Coronary artery (tissue), 2 donors: ENCODE measurements around the gene TBC1D2B.

ENCODE experiments used
- DNase-seq: peaks from one replicate; pipeline ENCODE4 v3.0.0-alpha.2; 2017; ENCODE audit warnings: low spot score
- H3K27ac ChIP-seq, 2 donors: fragments of 200-600 bp; sonication (generic); one replicate each; pipeline ENCODE4 v1.5.1; 2016 to 2019
- H3K4me3 ChIP-seq: fragments of 200-600 bp; sonication (generic); 2 replicates; pipeline ENCODE4 v1.5.1; 2016; ENCODE audit warnings: mild to moderate bottlenecking, moderate library complexity
- TF ChIP-seq, protein P1 (sequence below): fragments of 200-600 bp; sonication (generic); IDR thresholded peaks from one replicate; pipeline ENCODE4 v1.5.1; 2019; ENCODE audit warnings: antibody characterized with exemption

Gene TBC1D2B

DNA sequence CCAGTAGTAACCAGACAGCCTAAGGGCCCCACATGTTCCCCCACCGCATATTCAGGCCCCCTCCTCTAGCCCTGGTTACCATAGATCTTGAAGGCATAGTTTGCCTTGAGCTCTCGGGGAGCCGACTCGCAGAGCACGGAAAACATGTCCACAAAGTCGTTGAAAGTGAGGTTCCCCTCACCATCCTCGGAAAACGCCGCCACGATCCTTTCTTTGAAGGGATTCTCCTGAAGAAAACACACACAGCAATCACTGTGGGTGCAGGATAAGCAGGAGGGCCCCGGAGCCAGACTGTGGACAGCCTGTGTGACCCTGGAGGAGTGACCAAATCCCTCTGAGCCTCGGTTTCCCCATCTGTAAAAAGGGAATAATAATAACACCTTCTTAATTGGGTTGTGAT, 31.6 kb upstream of the TBC1D2B start:
- TF ChIP-seq, protein P1, sequence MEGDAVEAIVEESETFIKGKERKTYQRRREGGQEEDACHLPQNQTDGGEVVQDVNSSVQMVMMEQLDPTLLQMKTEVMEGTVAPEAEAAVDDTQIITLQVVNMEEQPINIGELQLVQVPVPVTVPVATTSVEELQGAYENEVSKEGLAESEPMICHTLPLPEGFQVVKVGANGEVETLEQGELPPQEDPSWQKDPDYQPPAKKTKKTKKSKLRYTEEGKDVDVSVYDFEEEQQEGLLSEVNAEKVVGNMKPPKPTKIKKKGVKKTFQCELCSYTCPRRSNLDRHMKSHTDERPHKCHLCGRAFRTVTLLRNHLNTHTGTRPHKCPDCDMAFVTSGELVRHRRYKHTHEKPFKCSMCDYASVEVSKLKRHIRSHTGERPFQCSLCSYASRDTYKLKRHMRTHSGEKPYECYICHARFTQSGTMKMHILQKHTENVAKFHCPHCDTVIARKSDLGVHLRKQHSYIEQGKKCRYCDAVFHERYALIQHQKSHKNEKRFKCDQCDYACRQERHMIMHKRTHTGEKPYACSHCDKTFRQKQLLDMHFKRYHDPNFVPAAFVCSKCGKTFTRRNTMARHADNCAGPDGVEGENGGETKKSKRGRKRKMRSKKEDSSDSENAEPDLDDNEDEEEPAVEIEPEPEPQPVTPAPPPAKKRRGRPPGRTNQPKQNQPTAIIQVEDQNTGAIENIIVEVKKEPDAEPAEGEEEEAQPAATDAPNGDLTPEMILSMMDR = no peak
- no peak overlapping the region for H3K27ac ChIP-seq
- no peak for DNase-seq
- H3K4me3 ChIP-seq = no peak overlapping the region

DNA sequence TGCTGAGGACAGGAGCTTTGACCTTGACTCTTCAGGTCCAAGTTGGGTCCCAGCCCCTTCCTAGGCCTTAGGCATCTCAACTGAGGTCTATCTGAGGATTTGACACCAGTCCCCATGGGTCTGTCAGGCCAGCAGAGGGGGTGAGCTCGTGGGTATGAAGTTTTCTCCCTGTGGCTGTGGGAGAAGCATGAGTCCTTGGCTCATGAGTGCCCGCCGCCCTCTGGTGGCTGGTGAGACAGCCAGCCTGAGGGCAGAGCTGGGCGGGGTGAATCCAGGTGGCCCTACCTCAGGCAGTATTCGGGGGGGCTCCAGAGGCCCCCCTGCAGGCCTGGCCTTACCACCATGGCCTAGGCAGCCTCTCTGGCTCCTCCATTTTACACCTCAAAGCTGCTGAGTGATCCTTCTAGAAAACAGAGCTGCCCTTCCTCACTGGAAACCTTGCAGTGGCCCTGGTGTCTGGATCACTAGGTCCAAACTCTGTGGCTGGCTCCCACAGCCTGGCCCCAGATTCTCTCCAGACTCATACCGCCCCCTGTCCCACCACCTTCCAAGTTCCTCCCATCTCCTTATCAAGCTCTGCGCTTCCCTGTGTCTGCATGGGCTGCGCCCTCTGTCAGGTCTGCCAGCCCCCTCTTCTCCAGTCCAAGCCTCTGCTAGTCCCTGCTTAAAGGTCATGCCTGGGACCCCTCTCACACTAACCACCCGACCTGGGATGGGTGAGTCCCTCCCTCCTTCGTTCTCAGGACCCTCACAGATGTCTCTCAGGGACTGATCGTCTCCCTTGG, 31.0 kb upstream of the TBC1D2B start:
- H3K27ac ChIP-seq = no peak overlapping the region
- peak; percentile 84 for DNase-seq
- H3K4me3 ChIP-seq = no peak overlapping the region
- TF ChIP-seq, protein P1 = peak; percentile 92

DNA sequence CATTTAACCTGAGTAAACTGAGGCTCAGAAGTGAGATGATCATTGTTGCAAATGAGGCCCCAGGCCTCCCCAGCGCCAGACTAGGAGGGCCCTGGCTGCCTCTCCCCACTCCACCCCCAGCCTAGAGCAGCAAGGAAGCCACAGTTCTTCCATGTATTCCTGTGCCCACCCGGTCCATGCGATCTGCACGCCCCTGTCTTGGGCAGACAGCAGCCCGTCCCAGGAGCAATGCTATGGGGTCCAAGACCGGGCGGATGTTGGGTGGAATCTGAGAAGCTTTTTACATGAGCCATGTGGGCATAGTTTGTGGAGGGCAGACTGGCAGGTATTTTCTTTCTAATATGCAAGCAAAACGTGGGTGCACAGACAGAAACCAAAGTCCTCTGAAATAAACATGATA, 30.0 kb upstream of the TBC1D2B start:
- TF ChIP-seq, protein P1 = no peak
- DNase-seq = no peak
- H3K4me3 ChIP-seq = no peak overlapping the region

DNA sequence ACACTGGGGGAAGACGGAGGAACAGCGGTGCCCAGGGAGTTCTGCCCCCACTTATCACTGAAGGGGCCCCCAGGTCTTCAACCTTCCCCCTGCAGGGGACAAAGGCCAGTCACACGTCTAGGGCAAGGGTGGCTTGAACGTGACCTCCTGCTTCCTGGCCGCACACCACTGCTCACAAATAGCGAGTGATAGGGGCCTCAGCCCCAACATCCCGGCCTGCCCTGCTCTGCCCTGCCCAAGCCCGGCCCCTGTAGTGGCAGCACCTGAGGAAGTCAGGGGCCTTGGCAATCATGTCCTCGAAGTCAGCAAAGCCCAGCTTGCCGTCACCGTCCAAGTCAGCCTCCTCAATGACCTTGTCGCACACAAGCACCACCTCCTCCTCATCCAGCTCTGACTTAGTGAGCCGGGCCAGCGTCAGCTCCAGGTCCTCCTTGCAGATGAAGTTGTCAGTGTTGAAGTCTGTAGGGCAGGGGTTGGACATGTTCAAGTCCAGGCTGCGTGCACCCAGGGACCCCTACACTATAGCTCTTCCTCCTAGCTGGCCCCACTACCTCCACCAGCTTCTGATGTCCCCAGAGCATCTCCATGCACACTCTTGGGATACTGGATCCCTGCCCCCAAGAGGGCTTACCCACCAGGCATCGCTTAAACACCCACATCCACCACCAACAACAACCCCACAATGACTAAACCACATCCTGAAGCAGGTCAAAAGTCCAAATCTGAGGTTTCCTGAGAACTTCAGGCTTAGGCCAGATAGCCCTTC, 28.1 kb upstream of the TBC1D2B start:
- Histone ChIP-seq H3K4me3 (no peak overlapping the region), H3K27ac (no peak overlapping the region)
- TF ChIP-seq, protein P1 = no peak
- no peak for DNase-seq

More for the DNA sequence above, 30.0 kb upstream of the TBC1D2B start:
- no peak overlapping the region for H3K27ac ChIP-seq

DNA sequence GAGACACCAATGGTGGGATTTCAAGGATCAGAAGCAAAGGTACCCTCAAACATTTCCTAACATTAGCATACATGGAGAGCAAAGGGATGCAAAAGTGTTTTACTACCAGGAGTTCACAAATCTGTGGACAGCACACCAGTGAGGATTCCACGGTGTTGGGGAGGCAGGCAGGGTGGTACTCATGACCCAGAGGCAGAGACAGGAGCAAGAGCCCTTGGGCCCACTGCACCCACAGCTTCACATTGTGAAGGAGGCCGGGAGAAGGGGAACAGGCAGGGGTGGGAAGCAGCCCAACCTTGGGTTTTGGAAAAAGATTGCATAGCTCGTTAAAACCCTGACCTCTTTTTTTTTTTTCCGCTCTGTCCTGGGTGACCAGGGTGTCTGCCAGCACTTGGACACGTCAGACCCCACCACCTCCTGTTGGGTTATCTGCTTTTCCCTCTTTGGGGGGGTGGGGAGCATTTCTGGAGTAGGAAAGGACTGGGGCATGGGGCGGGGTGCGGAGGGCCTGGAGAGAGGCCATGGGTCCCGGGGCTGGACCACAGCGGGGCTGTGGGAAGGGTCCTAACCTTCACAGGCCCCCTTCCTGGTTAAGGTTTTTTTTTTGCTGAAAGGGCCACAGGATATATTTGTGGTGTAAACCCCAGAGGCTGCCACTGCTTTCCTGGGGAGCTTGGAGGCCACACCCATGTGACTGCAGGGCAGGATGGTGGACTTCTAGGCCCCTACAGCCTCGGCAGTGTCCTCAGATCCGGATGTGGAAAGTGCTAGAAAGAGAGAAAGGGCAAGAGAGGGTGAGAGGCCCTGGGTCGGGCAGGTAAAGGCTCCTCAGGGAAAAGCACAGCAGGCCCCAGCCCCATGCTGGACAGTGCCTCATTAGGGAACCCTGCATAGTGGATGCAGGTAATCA, 27.3 kb upstream of the TBC1D2B start:
- H3K27ac ChIP-seq = no peak overlapping the region
- DNase-seq = no peak
- H3K4me3 ChIP-seq = no peak overlapping the region
- TF ChIP-seq, protein P1 = no peak

DNA sequence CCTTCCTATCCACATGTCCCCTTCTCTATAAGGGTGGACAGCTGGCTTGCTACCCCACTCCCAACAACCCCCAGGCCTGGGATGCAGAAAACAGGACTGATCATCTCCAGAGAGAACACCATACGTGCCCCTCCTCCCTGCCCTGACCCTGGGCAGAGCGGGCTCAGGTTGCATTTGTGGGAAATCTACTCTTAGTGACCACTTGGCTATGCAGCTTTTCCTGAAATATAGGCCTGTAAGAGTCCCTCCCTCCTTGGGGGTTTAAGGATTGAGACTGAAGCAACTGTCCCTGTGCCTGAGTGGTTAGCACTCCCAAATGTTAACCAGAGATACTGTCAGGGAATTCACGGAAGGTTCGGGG, 26.6 kb upstream of the TBC1D2B start:
- no peak for DNase-seq
- H3K27ac ChIP-seq = no peak overlapping the region
- H3K4me3 ChIP-seq = no peak overlapping the region
- TF ChIP-seq, protein P1 = no peak
